GM13977 (cell line): Measurements from ENCODE around the gene DGKH.

ENCODE experiments used
- DNase-seq: peaks from one replicate; pipeline ENCODE4 v3.0.0; 2012; ENCODE audit warnings: low spot score
- in situ Hi-C: fragments of 300-500 bp; cut with MboI; formaldehyde crosslinking; loops from one replicate; pipeline ENCODE4 v1.12.0; 2022; ENCODE audit warnings: low sequenced_read_pairs, low pct_unique_long_range_greater_than_20kb, mixed read lengths, inconsistent platforms; ENCODE audit not compliant: unreplicated experiment
- TF ChIP-seq, protein P1 (sequence below): IDR thresholded peaks from 2 replicates; pipeline ENCODE4 v1.5.1; 2012; ENCODE audit warnings: mild to moderate bottlenecking, control low read depth; ENCODE audit not compliant: insufficient read depth; ENCODE audit errors: extremely low read depth, missing control alignments

DGKH gene

GRCh38 chr13:42247883-42248282, 199.4 kb downstream of the DGKH start:
- in situ Hi-C loops, result no loop called here
- DNase-seq, result no peak
- TF ChIP-seq, protein P1, sequence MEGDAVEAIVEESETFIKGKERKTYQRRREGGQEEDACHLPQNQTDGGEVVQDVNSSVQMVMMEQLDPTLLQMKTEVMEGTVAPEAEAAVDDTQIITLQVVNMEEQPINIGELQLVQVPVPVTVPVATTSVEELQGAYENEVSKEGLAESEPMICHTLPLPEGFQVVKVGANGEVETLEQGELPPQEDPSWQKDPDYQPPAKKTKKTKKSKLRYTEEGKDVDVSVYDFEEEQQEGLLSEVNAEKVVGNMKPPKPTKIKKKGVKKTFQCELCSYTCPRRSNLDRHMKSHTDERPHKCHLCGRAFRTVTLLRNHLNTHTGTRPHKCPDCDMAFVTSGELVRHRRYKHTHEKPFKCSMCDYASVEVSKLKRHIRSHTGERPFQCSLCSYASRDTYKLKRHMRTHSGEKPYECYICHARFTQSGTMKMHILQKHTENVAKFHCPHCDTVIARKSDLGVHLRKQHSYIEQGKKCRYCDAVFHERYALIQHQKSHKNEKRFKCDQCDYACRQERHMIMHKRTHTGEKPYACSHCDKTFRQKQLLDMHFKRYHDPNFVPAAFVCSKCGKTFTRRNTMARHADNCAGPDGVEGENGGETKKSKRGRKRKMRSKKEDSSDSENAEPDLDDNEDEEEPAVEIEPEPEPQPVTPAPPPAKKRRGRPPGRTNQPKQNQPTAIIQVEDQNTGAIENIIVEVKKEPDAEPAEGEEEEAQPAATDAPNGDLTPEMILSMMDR, result no peak

DNA sequence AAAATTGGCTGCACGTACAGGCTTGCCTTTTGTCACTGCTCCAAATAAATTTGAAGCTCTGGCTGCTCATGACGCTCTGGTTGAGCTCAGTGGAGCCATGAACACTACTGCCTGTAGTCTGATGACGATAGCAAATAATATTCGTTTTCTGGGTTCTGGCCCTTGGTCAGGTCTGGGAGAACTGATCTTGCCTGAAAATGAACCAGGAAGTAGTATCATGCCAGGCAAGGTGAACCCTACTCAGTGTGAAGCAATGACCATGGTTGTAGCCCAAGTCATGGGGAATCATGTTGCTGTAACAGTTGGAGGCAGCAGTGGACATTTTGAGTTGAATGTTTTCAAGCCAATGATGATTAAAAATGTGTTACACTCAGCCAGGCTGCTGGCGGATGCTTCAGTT, 207.4 kb downstream of the DGKH start:
- in situ Hi-C loops, result no loop called here
- no peak for DNase-seq
- TF ChIP-seq, protein P1, result no peak

DNA sequence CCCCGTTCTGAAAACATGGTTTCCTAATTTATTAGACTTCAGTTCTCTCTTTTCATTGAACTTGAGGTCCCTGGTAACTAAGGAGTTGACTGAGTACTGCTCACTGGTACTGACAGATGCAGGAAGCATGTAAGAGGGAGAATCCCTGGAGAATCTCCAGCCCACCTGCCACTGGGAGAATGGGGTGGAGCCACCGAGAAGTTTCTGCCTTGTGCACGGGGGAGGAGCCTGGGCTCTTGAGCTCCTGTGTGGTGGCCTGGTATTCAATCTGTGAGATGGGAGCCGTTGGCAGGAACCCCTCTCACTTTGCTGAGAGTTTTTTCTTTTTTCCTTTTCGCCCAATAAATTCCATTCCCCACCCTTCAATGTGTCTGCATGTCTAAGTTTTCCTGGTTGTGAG, 210.3 kb downstream of the DGKH start:
- TF ChIP-seq, protein P1, result no peak
- in situ Hi-C loops, result no loop called here
- DNase-seq, result no peak

GRCh38 chr13:42259515-42259914, 211.1 kb downstream of the DGKH start:
- TF ChIP-seq, protein P1, result no peak
- no peak for DNase-seq
- in situ Hi-C loops, result no loop called here

GRCh38 chr13:42260903-42261654, 212.6 kb downstream of the DGKH start:
- no peak for DNase-seq
- in situ Hi-C loops, result no loop called here
- TF ChIP-seq, protein P1, result no peak

- DNase-seq, result no peak
- in situ Hi-C loops, result no loop called here
- TF ChIP-seq, protein P1, result no peak
Measured at GRCh38 chr13:42266473-42266872, 218.0 kb downstream of the DGKH start.
